HepG2 (cell line): ENCODE results near the gene U2SURP. TPM values are rescaled to one million over a fixed set of nuclear protein-coding genes. Genes with fewer than 3 reads are reported as not detected.

Source experiments
- BCL3 ChIP-seq: sonication (generic); formaldehyde crosslinking; IDR thresholded peaks from 2 replicates; pipeline ENCODE4 v1.5.1; 2020; ENCODE audit warnings: mild to moderate bottlenecking, missing genetic modification reagents, moderate library complexity
- HNF1B ChIP-seq: sonication (generic); formaldehyde crosslinking; IDR thresholded peaks from 2 replicates; pipeline ENCODE4 v1.5.1; 2020; ENCODE audit warnings: mild to moderate bottlenecking, moderate library complexity, missing genetic modification reagents
- HNF4A ChIP-seq: sonication (generic); formaldehyde crosslinking; IDR thresholded peaks from 2 replicates; pipeline ENCODE4 v1.4.0; 2020; ENCODE audit warnings: missing genetic modification reagents
- IKZF1 ChIP-seq: fragments of 450-650 bp; IDR thresholded peaks from 2 replicates; pipeline ENCODE4 v1.7.1; 2016
- MTA1 ChIP-seq: sonication (generic); formaldehyde crosslinking; IDR thresholded peaks from 2 replicates; pipeline ENCODE4 v1.4.0; 2020; ENCODE audit warnings: missing genetic modification reagents, mild to moderate bottlenecking, borderline replicate concordance
- MTF2 ChIP-seq: sonication (generic); formaldehyde crosslinking; IDR thresholded peaks from 2 replicates; pipeline ENCODE4 v1.5.0; 2020; ENCODE audit warnings: missing genetic modification reagents, borderline replicate concordance
- MXD4 ChIP-seq: IDR thresholded peaks from 2 replicates; pipeline ENCODE4 v1.6.1; 2016; ENCODE audit warnings: mild to moderate bottlenecking, missing biosample characterization, missing genetic modification reagents
- NAIF1 ChIP-seq: sonication (generic); formaldehyde crosslinking; IDR thresholded peaks from 2 replicates; pipeline ENCODE4 v1.5.0; 2020; ENCODE audit warnings: mild to moderate bottlenecking, missing genetic modification reagents, borderline replicate concordance
- NFE2L2 ChIP-seq: fragments of 150-350 bp; IDR thresholded peaks from 2 replicates; pipeline ENCODE4 v1.6.1; 2014; ENCODE audit warnings: low read length
- SNRNP70 ChIP-seq: fragments of 200-400 bp; formaldehyde crosslinking; IDR thresholded peaks from 2 replicates; pipeline ENCODE4 v1.6.1; 2017; ENCODE audit warnings: mild to moderate bottlenecking, low read depth, low read length, moderate library complexity
- ZBTB37 ChIP-seq: sonication (generic); formaldehyde crosslinking; IDR thresholded peaks from 2 replicates; pipeline ENCODE4 v1.4.0; 2020; ENCODE audit warnings: mild to moderate bottlenecking, missing genetic modification reagents
- ZEB1 ChIP-seq: IDR thresholded peaks from 2 replicates; pipeline ENCODE4 v1.6.1; 2012; ENCODE audit warnings: mild to moderate bottlenecking, low read depth, inconsistent platforms; ENCODE audit not compliant: insufficient replicate concordance
- ZFAT ChIP-seq: sonication (generic); formaldehyde crosslinking; conservative IDR thresholded peaks from 2 replicates; pipeline ENCODE4 v1.8.1; 2023; ENCODE audit warnings: missing genetic modification reagents, inconsistent platforms
- ZNF446 ChIP-seq: sonication (generic); formaldehyde crosslinking; IDR thresholded peaks from 2 replicates; pipeline ENCODE4 v1.5.0; 2020; ENCODE audit warnings: mild to moderate bottlenecking, missing genetic modification reagents
- ZNF512B ChIP-seq: sonication (generic); formaldehyde crosslinking; IDR thresholded peaks from 2 replicates; pipeline ENCODE4 v1.5.1; 2020; ENCODE audit warnings: missing genetic modification reagents, mild to moderate bottlenecking, borderline replicate concordance
- ZNF552 ChIP-seq: sonication (generic); formaldehyde crosslinking; IDR thresholded peaks from 2 replicates; pipeline ENCODE4 v1.9.0; 2022; ENCODE audit warnings: missing genetic modification reagents, mild to moderate bottlenecking, borderline replicate concordance
- ZNF557 ChIP-seq: sonication (generic); formaldehyde crosslinking; IDR thresholded peaks from 2 replicates; pipeline ENCODE4 v1.4.0; 2020; ENCODE audit warnings: missing genetic modification reagents
- ZNF576 ChIP-seq: sonication (generic); formaldehyde crosslinking; IDR thresholded peaks from 2 replicates; pipeline ENCODE4 v1.4.0; 2020; ENCODE audit warnings: mild to moderate bottlenecking, missing genetic modification reagents
- ZNF580 ChIP-seq: IDR thresholded peaks from 2 replicates; pipeline ENCODE4 v1.6.1; 2016; ENCODE audit warnings: low read depth, borderline replicate concordance
- ZNF597 ChIP-seq: sonication (generic); formaldehyde crosslinking; IDR thresholded peaks from 2 replicates; pipeline ENCODE4 v1.5.0; 2020; ENCODE audit warnings: missing genetic modification reagents
- ZSCAN30 ChIP-seq: sonication (generic); formaldehyde crosslinking; IDR thresholded peaks from 2 replicates; pipeline ENCODE4 v1.5.0; 2020; ENCODE audit warnings: mild to moderate bottlenecking, missing genetic modification reagents
- polyA plus RNA-seq, 8 experiments: library from polyadenylated mRNA; depleted of rRNA in 3 of 8; stranded (reverse) in 7 of 8; unstranded in 1 of 8; fragments of >200 nt; fragmentation: Illumina TruSeq in 4 of 8; extraction: Trizol in 4 of 8; gene quantifications; 2 replicates each; pipeline versions ENCODE4 v1.2.1 to v1.2.3, GENCODE V29; 2011 to 2016; ENCODE audit warnings: low read depth in 4 of 8, missing spikeins in 1 of 8, mixed read lengths in 1 of 8; ENCODE audit not compliant: insufficient read depth in 1 of 8
- total RNA-seq, 5 experiments: library from RNA; depleted of rRNA; stranded (reverse); fragments of >200 nt; fragmentation: Illumina TruSeq; extraction: Trizol; gene quantifications; 2 replicates each; pipeline ENCODE4 v1.2.3, GENCODE V29; 2016; ENCODE audit warnings: low read depth in 1 of 5

Gene U2SURP
- total and polyA plus RNA-seq, 2 of the 13 experiments (the other 11 are each of a cell fraction or from before 2014, with no cell fraction given): 55.9 to 173 TPM

- no peak for TF ChIP-seq ZNF576 (CRISPR knock-in tag)
- peak; percentile 63; the same call in 1 of the 2 replicates for TF ChIP-seq NFE2L2
- TF ChIP-seq ZNF597: no peak
- no peak for TF ChIP-seq ZNF512B (CRISPR knock-in tag)
- no peak for TF ChIP-seq ZBTB37
- TF ChIP-seq HNF4A (CRISPR knock-in tag): peak; percentile 81
- no peak for TF ChIP-seq ZEB1
- no peak for TF ChIP-seq NAIF1
- TF ChIP-seq MTA1 (CRISPR knock-in tag): peak; percentile 83; the same call in 1 of the 2 replicates
- TF ChIP-seq IKZF1: no peak
- no peak for TF ChIP-seq MTF2 (CRISPR knock-in tag)
- TF ChIP-seq ZNF580 (CRISPR knock-in tag): no peak
- TF ChIP-seq BCL3 (CRISPR knock-in tag): no peak
- no peak for TF ChIP-seq ZNF446 (CRISPR knock-in tag)
- TF ChIP-seq ZNF552 (CRISPR knock-in tag): no peak
- TF ChIP-seq ZSCAN30: no peak
- 0 out of 2 replicates have a peak, but pooled peaks have one; percentile 54 for TF ChIP-seq HNF1B (CRISPR knock-in tag)
- TF ChIP-seq ZNF557 (CRISPR knock-in tag): no peak
- no peak for TF ChIP-seq MXD4 (CRISPR knock-in tag)
- TF ChIP-seq SNRNP70: no peak
- TF ChIP-seq ZFAT (CRISPR knock-in tag): no peak
These were observed 24.6 kb upstream of the U2SURP start (continued) for GRCh38 chr3:142976621-142977398.
